Measurements from ENCODE around the gene ZNF532.

DNA sequence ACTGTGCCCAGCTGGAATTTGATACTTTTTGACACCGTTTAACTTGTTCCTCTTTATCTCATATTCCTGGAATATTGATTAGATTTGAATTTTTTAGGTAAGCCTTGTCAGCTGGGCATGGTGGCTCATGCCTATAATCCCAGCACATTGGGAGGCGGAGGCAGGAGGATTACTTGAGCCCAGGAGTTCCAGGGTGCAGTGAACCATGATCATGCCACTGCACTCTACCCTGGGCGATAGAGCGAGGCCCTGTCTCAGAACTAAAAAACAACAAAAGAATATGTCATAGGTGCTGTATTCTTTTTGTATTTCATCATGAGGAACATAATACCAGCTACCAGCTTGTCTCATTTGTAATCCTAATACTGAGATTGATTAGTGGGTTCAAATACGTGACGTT lies 90.3 kb downstream of the ZNF532 start:
- TF ChIP-seq CTCF (IDR thresholded peaks at IDR 0.05; ENCODE audit: borderline replicate concordance, extremely low read depth, low read length, poor library complexity, severe bottlenecking): no peak
- no peak for TF ChIP-seq EZH2 (IDR thresholded peaks at IDR 0.05; ENCODE audit: borderline replicate concordance, low read depth, low read length, severe bottlenecking)

Data from DND-41 (cell line).